HG03095 (cell line): ENCODE results near the gene DAAM2.

ENCODE experiments used
- ATAC-seq: cut with Tn5 transposase; IDR thresholded peaks from one replicate; pipeline ENCODE4 v1.9.1; 2021; ENCODE audit warnings: moderate library complexity; ENCODE audit not compliant: unreplicated experiment

Gene DAAM2

DNA sequence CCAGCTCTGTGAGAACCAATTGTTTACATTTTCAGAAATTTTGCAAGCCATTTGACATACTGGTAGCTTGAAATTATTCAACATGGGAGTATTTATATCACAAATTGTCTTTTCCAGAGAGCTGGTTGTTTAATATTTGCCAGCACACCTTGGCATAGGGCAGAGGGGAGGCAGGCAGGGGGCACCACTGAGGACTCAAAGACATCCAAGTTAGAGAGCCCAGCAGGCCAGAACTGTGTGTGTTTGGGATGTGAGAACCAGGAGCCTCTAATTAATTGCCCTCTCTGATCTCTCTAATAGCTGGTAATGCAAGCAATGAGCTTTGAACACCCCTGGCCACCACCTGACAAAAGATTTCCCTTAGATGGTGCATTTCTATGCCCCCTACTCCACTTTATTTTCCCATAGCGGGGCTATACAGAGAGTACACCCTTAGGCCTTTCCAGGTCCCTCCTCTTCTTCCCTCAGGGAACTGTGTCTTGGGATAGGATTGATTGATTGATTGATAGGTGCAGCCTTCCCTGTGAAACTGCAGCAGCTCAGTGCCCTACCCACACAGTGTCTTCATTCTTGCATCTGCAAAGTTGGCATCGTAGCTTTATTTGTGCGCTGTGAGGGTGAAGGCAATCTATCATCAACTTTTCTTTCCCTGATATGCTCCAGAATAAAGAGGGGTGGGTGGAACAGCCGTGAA, 112.9 kb downstream of the DAAM2 start:
- ATAC-seq, result no peak

DNA sequence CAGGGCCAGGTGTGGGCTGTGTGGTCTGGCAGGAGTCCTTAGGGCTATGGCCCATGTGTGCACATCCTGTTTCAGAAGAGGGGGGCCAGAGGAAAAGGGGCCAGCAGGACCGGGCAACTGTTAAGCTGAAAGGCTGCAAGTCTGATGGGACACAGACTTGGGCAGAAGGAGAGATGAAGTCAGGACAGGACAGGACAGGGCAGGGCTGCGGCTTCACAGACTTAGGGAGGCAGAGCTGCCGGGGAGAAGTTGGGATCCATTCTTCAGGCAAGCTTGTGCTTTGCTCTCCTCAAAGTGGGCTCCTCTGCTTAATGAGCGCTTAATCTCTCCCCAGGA, 113.4 kb downstream of the DAAM2 start:
- ATAC-seq, result no peak

DNA sequence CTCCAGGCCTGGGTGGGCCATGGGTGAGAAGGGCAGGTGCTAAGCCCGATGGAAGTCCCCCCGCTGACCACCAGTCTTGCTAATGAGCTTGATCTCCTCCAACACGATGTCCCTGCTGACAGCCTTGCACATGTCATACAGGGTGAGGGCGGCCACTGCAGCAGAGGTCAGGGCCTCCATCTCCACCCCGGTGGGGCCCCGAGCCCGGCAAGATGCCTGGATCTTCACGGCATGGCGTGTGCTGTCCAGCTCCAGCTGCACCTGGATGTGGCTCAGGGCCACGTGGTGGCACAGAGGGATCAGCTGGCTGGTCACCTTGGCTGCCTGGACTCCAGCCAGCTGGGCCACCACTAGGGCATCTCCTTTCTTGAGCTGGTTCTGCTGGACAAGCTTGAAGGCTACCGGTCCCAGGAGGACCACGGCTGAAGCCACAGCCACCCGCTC, 114.2 kb downstream of the DAAM2 start:
- ATAC-seq, result no peak

DNA sequence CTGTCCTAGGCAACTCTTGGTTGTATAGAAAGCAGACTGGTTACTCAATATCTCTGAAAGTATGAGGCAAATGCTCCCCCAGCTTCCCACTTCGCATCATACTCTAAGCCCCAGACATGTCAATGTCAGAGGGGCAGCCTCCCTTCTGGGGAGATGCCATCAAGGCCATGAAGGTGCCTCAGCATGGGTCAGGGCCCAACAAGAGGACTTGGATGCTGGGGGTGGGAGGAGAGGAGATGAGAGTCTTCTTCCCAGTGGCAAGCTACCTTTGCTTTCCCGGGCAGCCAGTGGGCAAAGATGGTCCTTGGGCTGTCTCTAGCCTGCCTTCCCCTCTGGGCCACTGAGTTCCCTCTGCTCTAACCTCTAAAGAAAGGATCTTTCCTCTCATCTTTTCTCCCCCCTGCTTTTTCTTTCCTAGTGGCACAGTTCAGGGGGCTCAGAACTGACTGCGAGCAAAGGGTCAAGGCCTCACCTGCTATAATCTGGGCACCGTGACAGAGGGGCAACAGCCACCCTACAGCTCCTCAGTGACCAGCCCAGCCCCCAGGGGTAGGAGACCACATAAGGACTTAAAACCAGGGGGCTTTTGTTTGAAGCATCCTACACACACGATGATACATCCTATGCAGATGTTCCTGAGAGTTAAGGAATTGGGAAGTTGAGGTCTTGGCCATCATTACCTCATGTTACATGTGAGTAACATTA, 115.8 kb downstream of the DAAM2 start:
- ATAC-seq, result no peak

DNA sequence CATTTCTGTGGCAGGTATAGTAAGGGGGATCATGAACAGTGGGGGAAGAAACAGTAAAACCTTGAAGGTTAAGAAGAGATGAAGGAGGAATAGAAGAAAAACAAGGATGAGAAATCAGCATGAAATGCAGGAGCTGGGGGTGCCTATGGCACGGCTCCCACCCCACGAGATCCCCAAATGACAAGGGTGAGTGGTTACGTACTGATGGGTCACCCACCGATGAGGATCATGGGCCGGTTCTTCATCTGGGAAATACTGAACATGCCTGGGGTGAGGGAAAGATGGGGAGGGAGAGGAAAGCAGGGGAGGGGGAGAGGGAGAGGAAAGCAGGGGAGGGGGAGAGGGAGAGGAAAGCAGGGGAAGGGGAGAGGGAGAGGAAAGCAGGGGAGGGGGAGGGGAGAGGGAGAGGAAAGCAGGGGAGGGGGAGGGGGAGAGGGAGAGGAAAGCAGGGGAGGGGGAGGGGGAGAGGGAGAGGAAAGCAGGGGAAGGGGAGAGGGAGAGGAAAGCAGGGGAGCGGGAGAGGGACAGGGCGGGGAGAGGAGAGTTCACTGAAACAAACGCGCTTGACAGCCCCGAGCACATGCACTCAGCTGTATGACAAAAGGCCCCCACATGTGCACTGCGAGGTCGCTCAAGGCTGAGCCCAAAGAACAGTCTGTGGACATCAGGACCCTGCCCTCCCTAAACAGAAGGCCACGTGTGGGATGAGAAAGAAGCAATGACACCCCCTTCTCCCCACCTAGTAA, 116.8 kb downstream of the DAAM2 start:
- no peak for ATAC-seq

DNA sequence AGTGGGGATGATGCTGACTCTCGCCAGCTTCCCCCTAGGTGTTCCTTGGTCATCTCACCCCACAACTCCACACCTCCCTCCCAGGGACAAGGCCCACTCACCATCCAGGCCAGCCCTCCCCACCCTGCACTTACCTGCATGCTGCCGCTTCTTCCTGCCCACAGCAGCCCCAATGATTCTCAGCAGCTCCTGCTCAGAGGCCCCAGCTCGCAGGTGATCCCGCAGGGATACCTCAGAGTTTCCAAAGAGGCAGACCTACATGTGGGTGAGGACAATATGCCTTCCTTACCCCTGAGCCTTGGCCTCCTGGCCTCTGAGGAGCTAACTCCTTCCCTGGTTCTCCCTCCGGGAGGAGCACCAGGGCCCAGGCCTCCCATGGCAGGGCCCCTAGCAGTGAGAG, 117.5 kb downstream of the DAAM2 start:
- no peak for ATAC-seq

DNA sequence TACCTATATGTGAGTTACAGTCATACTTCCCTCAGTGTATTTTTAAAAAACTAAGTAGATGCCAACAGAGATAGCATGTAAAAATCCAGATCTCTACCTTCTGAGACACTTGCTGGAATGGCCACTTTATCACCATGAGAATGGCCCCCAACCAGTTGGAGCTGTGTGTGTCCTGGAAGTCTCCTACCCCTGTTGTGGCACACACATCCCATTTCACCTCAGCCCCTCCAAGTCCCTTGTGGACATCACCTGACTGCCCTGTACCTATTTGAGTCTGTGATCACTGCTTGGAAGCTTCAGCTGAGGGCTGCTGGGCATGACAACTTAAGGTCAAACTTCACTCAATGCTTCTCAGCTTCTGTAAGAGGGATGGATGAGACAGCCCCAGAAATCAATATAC, 118.0 kb downstream of the DAAM2 start:
- no peak for ATAC-seq

DNA sequence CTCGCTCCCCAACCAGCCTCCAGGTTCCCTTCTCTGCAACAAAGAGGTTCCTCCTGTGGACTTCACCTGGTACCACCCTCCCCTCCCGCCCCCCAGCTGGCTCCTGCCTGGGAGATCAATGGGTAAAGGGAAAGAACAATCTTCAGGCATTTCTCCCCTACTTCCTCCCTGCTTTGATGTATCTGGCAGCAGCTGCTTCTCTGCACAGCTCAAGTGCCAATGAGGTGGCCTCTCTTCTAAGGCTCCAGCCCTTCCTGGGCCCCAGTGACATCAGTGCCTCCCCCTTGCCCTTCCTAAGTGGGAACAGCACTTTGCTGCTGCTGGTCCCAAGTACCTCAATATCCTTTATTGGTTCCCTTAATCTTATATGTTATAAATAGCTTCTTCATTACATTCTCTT, 118.6 kb downstream of the DAAM2 start:
- ATAC-seq, result no peak

DNA sequence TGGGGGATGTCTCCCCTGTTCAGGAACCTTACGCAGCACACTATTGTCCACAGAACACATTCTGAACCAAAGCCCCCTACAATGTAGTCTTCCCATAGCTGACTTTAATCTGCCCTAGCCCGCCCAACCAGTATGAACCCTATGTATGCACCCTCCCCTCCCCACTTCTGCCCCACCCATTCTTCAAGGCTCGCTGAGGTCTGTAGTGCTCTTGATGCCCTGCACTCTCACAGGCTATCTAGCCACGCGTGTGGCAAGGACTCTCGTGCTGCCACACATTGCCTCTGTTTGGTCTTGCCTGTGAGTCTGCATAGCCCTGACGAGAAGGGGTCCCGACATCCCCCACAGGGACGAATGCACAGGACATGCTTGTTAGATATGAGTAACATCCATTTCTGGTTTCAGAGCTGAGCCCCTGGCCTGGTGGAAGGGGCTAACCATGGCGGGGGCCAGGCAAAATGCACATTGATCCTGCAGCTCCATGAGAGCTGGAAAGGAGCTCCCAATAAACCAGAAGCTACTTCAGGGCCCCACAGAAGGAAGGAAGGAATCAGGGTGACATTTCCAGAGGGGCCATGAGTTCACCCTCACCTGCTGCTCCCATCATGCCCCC, 119.4 kb downstream of the DAAM2 start:
- no peak for ATAC-seq

DNA sequence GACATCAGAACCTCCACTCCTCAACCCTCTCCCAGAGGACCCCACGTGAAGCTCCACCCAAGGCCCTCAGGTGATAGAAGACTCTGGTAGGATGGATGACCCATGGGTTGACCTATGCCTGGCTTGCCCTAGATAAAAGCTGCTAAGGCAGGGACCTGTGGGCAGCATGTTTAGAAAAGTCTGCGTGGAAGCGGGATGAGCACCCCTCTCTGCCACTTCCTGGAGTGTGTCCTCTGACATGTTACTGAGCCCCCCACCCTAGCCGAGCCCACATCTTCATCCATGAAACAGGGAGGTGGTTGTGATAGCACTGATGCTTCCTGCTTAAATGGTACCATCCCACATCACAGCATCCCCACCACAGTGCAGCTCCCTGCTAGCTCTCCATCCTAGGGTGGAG, 120.3 kb downstream of the DAAM2 start:
- no peak for ATAC-seq

DNA sequence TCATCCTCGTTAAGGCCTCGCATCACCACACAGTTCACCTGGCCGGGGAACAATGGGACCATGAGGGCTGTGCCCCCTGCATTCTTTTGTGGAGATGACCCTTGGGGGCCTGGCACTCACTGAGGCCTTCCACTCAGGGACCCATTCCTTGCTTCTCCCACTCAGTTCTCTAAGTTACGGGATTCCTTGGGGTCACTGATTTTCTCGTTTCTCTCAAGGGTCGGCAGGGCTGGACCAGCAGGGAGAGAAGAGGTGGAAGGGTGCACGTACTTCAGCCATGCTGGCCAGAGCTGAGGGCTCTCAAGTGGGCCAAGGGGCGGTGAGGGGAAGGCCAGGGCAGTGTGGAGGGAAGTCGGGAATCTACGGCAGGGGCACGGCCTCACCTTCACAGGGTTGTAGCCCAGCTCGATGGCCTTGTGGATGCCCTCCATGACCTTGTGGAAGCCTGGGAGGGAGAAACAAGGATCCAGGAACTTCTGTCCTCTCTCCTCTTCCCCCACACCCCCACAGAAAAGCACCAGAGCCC, 121.3 kb downstream of the DAAM2 start:
- ATAC-seq, result no peak

DNA sequence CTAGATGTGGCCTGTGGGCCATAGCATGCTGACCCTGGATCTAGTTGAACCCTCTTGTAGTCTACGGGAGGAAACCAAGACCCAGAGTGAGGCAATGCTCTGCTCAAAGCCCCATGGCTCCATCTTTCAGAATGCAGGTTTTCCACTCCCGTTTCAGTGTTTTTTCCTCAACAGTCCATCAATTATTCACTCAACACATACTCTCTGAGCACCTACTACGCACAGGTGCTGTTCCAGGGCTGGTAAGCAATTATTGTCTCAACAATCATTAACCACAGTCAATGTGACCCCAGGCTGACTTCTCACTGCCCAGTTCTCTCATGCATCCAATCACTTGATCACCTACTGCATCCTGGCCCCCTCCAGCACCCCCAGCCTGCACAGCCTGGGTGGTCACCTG, 122.1 kb downstream of the DAAM2 start:
- no peak for ATAC-seq

DNA sequence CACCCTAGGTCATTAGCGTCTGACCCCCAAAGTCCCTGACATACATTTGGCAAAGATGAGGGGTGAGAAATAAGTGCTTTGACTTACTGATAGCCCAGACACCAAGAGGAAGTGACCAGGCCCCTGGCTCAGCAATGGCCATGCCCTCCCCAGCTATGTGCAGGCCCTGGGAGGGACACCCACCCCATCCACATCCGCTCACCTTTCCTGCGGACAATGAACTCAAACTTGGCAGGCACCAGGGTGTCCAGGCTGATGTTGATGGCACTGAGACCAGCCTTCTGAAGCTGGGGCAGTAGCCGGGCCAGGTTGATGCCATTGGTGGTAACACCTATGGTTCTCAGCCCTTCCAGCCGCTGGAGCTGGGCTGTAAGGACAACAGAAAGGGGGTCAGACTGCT, 123.7 kb downstream of the DAAM2 start:
- ATAC-seq, result no peak

DNA sequence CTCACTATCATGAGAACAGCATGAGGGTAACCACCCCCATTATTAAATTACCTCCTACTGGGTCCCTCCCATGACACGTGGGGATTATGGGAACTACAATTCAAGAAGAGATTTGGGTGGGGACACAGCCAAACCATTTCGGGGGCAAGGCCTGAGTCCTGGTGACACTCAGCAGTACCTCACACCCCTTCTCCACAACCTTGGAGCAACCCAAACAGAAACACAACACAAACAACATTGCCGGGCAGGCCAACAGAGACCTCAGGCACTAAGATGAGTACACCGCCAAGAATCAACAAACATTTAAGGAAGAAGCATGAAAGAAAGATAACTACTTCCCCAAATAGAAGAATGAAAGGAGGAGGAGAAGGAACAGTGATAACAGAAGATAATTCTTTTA, 125.2 kb downstream of the DAAM2 start:
- no peak for ATAC-seq

DNA sequence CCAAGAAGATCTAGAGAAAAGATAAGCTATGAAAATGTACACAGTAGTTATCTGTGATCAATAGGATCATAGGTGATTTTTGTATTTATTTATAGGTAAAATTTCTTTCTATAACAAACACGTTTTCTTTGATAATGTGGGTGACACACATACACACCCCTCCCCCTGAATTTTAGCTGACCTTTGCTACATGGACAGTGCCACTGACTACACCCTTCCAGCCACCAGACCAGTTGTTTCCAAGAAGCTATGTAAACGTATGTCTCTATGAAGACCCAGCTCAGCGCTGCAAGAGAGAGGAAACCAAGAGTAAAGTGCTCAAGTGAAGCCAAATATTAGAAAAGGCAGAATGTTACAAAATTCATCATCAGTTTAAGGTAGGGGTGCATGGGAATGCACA, 125.8 kb downstream of the DAAM2 start:
- no peak for ATAC-seq

DNA sequence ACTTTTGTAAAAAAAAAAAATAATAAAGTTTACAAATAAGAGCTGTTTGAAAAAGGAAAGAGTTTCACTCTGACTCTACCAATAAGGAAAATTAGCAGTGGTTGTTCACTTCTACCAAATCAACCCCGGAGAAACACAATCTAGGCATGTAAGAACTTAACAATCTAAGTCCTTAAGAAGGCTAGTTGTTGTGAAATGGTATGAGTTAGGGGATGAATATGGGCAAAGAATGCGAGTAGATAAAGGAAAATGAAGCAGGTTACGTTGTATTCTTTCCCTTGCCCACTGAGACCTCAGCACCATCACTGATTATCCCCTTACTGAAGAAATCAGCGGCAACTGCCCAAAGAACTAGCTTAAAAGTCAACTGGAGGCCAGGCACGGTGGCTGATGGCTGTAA, 126.7 kb downstream of the DAAM2 start:
- no peak for ATAC-seq

DNA sequence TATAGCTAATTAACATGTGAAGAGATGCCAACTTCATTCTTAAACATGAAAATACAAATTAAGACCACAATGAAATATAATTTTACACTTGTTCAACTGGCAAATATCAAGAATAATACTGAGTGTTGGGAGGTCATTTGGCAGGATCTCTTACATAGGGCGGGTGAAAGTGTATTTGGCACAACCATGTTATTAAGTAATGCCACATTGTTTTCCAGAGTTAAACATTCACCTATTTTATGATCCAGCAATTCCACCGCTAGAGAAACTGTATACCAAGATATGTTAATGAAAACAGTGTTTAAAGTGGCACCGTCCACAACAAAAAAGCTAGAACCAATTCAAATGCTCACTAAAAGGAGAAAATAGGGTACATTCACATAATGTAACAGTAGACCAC, 128.0 kb downstream of the DAAM2 start:
- ATAC-seq, result no peak

DNA sequence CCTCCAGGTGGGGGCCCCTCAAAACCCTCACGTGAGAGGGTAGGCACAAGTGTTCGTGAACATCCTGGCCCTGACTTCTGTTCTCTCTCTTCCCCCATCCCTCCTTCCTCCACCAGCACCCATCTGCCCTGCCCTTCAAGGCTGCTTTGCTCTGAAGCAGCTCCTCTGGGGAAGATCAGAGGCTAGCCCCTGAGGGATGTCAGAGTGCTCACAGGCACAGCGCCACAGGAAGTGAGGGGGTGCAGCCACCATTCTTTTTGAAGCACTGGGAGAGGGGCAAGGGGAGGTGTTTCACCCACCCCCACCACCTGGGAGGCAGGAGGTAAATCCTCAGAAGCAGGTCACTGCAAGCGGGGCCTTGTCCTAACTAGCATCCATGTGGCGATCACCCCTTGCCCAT, 130.6 kb downstream of the DAAM2 start:
- no peak for ATAC-seq

DNA sequence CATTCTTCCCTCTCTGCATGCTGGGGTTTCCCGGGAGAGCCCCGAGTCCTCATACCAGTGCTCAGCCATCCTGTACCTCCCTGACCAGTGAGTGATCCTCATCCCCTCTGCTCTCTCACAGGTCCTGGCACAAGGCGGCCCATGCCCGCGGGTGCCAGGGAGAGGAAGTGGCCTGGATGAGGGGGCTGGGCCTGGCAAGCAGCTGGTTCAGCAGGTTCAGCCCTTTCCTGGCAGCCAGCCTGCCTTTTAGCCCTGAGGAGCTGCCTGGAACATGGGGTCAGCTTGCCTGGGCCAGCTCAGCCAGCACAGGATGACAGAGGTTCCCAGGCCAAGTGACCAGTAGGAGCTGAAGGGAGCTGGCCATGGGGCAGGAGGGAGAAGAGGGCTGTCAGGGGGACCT, 131.2 kb downstream of the DAAM2 start:
- no peak for ATAC-seq

DNA sequence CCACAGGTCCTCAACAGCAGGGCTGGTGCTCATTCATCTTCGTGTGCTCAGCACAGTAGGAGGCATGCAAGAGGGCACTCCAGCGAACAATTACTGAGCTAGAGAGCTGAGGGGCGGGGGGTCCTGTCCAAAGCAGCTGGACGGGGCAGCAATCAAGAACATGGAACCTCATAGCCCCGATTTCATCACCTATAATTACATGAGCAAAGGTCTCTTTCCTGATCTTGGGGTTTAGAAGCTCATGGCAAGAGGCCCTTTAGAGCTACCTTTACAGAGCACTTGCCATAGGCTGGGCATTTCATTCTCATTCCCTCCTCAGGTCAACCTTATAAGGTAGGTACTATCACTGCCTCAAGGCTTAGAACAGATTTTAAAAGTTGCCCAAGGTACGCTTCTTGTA, 131.7 kb downstream of the DAAM2 start:
- no peak for ATAC-seq

DNA sequence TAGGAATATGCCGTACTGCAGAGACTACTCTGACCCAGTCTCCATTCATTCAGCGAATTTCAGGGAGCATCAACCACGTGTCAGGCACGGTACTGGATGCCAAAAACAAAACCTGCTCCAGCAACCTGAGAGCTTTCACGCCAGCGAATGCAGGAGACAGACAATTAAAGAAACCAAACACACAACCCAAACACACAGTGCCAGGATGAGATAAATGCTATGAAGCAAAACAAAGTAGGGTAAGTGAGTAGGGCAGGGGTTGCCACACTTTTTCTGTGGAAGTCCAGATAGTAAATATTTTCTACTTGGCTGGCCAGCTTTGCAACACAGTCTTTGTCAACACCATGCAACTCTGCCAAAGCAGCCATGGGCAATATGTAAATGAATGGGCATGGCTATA, 132.1 kb downstream of the DAAM2 start:
- no peak for ATAC-seq
